SK-N-SH treated with all-trans-retinoic acid at 6 μM for 48 hours (cell line): Measurements from ENCODE around the gene SCARF2.
"Not testable (repeated sequence)": the region's sequence is repeated elsewhere in the genome, so short reads cannot be mapped to it uniquely, and the experiment has no call there.

Experiments used
- ARNTL ChIP-seq: fragments of 450-650 bp; formaldehyde crosslinking; IDR thresholded peaks from 2 replicates; pipeline ENCODE4 v1.5.0; 2020; ENCODE audit warnings: low read depth, mild to moderate bottlenecking, moderate library complexity, borderline replicate concordance
- GLIS3 ChIP-seq: fragments of 250-450 bp; sonication (Bioruptor Pico); IDR thresholded peaks from 2 replicates; pipeline ENCODE4 v1.5.0; 2020; ENCODE audit warnings: mild to moderate bottlenecking, moderate library complexity
- POU6F1 ChIP-seq: fragments of 250-450 bp; sonication (Bioruptor Pico); IDR thresholded peaks from 2 replicates; pipeline ENCODE4 v1.8.0; 2021; ENCODE audit warnings: low read depth, mild to moderate bottlenecking, moderate library complexity, borderline replicate concordance
- RARB ChIP-seq: fragments of 250-450 bp; sonication (Bioruptor Pico); IDR thresholded peaks from 2 replicates; pipeline ENCODE4 v1.8.0; 2021; ENCODE audit warnings: mild to moderate bottlenecking, moderate library complexity
- TCF4 ChIP-seq: fragments of 250-450 bp; sonication (Bioruptor Pico); IDR thresholded peaks from 2 replicates; pipeline ENCODE4 v1.8.0; 2021; ENCODE audit warnings: mild to moderate bottlenecking, moderate library complexity, borderline replicate concordance
- TOX ChIP-seq: fragments of 250-450 bp; sonication (Bioruptor Pico); IDR thresholded peaks from 2 replicates; pipeline ENCODE4 v1.8.0; 2021; ENCODE audit warnings: mild to moderate bottlenecking, moderate library complexity, borderline replicate concordance
- TSHZ2 ChIP-seq: fragments of 250-450 bp; sonication (Bioruptor Pico); IDR thresholded peaks from 2 replicates; pipeline ENCODE4 v1.5.0; 2020; ENCODE audit warnings: mild to moderate bottlenecking, moderate library complexity
- ZNF70 ChIP-seq: fragments of 450-650 bp; formaldehyde crosslinking; IDR thresholded peaks from 2 replicates; pipeline ENCODE4 v1.5.0; 2020; ENCODE audit warnings: mild to moderate bottlenecking, moderate library complexity
- ZNF8 ChIP-seq: fragments of 450-650 bp; formaldehyde crosslinking; IDR thresholded peaks from 2 replicates; pipeline ENCODE4 v1.5.0; 2020; ENCODE audit warnings: mild to moderate bottlenecking, moderate library complexity
- TF ChIP-seq, protein P1 (sequence below): fragments of 250-450 bp; sonication (Bioruptor Pico); IDR thresholded peaks from 2 replicates; pipeline ENCODE4 v1.8.0; 2020; ENCODE audit warnings: mild to moderate bottlenecking, moderate library complexity, borderline replicate concordance

DNA sequence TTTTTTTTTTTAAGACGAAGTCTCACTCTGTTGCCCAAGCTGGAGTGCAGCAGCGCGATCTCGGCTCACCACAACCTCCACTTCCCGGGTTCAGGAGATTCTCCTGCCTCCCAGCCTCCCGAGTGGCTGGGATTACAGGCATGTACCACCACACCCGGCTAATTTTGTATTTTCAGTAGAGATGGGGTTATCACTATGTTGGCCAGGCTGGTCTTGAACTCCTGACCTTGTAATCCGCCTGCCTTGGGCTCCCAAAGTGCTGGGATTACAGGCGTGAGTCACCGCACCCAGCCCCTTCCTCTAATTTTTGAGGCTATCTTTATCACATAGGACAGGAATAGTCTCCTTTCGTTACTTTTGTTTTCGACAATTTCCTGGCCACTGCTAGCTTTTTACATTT lies 37.9 kb upstream of the SCARF2 start:
- not testable (repeated sequence) for TF ChIP-seq POU6F1 (CRISPR knock-in tag); ARNTL; ZNF70 (CRISPR knock-in tag); RARB (CRISPR knock-in tag); TOX (CRISPR knock-in tag); TSHZ2 (CRISPR knock-in tag); TCF4 (CRISPR knock-in tag); ZNF8 (CRISPR knock-in tag); GLIS3 (CRISPR knock-in tag)
- TF ChIP-seq, protein P1, sequence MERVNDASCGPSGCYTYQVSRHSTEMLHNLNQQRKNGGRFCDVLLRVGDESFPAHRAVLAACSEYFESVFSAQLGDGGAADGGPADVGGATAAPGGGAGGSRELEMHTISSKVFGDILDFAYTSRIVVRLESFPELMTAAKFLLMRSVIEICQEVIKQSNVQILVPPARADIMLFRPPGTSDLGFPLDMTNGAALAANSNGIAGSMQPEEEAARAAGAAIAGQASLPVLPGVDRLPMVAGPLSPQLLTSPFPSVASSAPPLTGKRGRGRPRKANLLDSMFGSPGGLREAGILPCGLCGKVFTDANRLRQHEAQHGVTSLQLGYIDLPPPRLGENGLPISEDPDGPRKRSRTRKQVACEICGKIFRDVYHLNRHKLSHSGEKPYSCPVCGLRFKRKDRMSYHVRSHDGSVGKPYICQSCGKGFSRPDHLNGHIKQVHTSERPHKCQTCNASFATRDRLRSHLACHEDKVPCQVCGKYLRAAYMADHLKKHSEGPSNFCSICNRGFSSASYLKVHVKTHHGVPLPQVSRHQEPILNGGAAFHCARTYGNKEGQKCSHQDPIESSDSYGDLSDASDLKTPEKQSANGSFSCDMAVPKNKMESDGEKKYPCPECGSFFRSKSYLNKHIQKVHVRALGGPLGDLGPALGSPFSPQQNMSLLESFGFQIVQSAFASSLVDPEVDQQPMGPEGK (CRISPR knock-in tag) = not testable (repeated sequence)
